GM18873 (cell line): ENCODE data around the gene HTT.

Source experiments
- ATAC-seq: cut with Tn5 transposase; IDR thresholded peaks from one replicate; pipeline ENCODE4 v1.9.1; 2021; ENCODE audit warnings: mild to moderate bottlenecking, moderate library complexity, moderate number of reproducible peaks; ENCODE audit not compliant: unreplicated experiment, low FRiP score

Gene HTT

DNA sequence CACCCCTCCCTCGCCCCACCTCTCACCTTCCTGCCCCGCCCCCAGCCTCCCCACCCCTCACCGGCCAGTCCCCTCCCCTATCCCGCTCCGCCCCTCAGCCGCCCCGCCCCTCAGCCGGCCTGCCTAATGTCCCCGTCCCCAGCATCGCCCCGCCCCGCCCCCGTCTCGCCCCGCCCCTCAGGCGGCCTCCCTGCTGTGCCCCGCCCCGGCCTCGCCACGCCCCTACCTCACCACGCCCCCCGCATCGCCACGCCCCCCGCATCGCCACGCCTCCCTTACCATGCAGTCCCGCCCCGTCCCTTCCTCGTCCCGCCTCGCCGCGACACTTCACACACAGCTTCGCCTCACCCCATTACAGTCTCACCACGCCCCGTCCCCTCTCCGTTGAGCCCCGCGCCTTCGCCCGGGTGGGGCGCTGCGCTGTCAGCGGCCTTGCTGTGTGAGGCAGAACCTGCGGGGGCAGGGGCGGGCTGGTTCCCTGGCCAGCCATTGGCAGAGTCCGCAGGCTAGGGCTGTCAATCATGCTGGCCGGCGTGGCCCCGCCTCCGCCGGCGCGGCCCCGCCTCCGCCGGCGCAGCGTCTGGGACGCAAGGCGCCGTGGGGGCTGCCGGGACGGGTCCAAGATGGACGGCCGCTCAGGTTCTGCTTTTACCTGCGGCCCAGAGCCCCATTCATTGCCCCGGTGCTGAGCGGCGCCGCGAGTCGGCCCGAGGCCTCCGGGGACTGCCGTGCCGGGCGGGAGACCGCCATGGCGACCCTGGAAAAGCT lies at the start of gene HTT, which contains the start of gene HTT-AS:
HTT (plus strand) TSS at position 604 of the 768 bp plus-strand sequence; CDS start at position 749, 145 bp downstream.
HTT-AS (minus strand) TSS at position 461 of the 768 bp plus-strand sequence.
- ATAC-seq, result peak; percentile 56

DNA sequence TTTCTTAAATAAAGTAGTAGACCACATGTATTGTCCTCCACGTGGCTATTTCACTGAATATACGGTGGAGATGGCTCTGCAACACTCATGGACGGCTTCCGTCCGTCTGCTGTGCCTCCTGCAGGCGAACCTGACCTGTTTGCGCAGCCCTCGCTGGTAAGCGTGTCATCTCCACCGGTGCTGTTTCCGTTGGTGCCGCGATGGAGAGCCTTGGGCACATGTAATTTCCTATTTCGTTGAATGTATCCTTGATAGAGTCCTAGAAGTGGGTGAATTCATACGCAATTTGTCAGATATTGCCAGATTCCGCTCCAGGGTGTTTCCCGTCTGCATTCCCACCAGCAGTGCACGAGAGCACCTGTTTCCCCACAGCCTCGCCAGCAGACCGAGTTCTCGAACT lies 48.6 kb upstream of the HTT start:
- no peak for ATAC-seq

DNA sequence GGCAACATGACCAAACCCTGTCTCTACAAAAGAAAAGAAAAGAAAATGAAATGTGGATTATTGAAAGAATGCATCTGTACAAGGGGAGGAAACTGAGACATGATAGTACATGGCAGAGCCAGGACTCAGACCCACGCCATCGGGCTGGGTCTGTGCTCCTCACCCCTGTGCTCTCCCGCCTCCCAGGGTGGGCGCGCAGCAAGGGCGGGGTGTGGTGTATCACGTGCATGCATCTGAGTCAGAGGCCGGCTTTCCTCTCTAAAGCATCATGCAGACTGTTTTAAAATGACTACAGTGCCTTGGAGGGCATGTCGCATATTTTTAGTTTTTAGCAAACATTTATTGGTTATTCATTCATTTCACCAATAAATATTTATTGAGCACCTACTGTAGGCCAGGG lies 47.9 kb upstream of the HTT start:
- ATAC-seq, result no peak

DNA sequence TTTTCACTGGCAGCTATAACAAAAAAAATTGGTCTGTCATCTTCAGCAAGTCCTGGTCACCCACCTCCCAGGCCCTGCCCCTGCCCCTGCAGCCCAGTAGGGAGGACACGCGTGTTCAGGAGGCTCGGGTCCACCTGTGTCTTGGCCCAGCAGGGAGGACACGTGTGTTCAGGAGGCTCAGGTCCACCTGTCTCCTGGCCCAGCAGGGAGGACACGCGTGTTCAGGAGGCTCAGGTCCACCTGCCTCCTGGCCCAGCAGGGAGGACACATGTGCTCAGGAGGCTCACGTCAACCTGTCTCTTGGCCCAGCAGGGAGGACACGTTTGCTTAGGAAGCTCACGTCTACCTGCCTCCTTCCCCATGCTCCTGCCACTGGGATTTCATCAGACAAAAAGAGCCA lies 45.0 kb upstream of the HTT start:
- ATAC-seq, result no peak

DNA sequence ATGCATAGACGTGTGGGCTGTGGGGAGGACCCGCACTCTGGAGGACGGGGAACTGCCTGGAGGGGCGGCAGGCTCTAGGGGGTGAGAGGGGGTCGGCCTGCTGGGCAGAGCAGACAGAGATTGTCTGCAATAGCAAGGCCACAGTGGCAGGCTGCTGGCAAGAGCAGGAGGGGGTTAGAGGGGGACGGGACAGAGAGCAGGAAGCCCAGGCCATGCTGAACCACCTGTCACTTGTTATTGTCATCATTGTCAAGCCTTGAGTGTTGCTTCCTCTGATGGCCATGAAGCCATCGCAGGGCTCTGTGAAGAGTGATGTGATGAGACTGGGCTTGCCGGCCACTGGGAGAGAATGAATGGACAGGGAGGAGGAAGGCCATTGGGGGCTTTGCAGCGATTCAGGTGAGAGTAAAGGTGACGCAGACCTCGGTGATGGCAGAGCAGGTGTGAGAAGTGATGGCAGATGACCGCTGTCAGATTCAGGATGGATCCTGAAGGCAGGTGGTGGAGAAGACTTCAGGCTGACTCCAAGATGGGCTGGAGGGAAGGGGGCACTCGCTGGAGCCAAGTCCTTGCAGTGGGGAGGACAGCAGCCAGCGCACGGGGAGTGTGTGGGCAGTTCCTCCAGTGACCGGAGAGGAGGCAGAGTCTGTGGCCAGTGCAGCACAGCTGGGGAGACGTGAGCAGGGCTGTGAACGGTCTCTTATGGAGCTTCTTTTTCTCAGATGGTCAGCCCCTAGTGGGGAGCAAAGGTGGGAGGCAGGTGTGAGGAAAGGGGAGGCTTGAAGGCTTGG lies 43.7 kb upstream of the HTT start:
- no peak for ATAC-seq

DNA sequence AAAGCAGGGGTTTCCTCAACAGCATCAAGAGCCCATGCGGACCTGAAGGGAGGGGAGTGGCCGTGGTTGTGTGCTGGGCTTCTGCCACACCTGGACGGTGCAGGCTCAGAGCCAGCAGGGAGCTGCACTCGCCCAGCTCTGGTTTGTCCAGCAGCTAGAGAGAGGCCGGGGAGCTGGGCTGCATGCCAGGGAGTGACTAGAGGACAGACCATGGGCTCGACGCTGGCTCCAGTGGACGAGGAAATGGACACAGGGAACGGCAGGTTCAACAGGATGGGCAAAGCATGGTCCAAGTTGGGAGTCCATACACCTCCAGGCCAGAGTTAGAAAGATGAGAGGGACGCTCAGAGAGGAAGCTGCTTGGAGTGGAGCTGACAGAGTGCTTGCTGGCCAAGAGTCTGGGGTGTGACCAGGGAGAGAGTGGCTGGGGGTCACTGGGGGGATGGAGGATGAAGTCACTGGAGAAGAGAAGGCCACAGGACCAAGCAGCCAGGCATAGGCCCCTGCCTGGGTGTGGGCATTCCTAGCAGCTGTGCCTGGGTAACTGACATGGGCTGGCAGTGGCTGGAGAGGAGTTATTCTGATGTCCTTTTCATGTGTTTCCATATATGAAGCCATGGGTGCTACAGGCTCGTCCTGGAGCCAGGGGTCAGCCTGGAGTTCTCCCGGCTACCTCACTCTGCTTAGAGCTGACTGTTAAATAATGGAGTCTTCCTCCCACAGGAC lies 43.0 kb upstream of the HTT start:
- no peak for ATAC-seq

DNA sequence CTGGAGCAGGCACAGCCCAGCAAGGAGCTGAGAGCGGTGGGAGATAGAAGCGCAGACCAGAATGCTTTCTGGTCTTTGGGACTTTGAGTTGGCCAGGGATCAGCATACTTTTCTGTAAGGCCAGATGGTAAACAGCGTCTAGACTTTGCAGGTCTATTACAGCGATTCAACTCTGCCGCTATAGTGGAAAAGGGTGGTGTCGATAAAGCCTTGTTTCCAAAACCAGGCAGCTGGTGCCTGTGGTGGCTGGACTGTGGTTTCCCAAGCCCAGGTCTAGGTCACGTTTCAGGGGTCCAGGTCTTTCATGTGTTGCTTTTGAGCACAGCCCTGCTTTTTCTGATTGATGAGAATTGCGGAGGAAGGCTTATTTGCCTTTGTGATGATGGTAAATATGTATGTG lies 40.2 kb upstream of the HTT start:
- ATAC-seq, result no peak

DNA sequence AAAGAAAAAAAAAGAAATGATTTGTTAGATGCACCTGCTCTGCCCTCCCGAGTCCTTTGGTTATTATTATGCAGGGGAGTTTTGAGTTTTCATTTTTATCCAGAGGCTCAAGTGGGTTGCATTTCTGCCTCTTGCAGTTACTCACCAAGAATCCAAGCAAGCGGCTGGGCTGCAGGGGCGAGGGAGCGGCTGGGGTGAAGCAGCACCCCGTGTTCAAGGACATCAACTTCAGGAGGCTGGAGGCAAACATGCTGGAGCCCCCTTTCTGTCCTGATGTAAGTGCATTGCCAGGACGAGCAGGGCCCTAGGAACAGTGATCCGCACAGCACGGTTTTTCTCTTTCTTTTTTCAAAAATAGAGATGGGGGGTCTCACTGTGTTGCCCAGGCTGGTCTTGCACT lies 39.2 kb upstream of the HTT start:
- no peak for ATAC-seq

DNA sequence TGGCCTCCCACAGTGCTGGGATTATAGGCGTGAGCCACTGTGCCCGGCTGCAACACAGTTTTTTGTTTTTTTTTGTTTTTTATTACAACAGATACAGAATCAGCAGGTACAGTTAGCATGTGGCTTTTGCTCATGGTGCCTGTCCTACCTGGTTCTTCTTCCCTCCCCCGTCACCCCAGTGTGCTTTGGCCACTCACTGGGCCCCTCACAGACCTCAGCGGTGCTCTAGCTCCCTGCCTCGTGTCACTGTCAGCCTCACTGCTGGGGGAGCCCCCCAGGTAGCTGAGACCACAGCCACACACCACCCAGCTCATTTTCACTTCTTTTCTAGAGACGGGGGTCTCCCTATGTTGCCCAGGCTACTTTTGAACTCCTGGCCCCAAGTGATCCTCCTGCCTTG lies 38.8 kb upstream of the HTT start:
- no peak for ATAC-seq

DNA sequence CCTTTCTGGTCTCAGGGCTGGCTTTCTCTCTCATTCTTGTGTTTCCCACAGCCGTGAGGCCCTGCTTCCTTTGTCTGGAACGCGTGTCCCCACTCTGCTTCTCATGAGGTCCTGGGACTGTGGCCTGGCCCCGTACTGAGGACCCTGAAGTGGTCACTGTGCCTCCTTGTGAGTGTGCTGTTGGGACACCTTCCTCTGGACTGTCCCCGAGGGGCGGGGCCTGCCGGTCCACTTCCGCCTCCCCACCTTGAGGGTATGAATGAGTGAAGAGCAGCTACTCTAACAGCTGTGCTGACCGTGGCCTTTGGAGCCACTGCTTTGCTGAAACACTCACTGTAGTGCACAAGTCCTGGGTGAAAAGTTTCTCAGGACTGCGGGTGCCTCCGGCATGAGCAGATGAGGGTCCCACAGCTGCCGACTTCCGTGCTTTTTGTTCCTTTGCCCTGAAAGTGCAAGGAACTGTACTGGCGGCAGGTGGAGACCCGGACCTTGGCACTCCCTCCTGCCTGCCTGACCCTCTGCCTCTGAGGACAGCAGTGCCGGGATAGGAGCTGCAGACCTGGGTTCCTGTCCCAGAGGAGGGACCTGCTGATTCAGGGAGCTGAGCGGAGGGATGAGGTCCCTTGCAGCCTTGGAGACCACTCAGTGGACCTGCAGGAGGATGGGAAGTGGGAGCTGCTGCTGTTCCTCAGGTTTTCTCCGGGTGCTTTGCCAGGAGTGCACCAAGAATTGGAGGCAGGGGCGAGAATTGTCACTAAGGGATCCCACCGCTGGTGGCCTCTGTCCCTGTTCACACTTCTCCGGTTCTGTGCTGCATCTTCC lies 38.1 kb upstream of the HTT start:
- no peak for ATAC-seq

DNA sequence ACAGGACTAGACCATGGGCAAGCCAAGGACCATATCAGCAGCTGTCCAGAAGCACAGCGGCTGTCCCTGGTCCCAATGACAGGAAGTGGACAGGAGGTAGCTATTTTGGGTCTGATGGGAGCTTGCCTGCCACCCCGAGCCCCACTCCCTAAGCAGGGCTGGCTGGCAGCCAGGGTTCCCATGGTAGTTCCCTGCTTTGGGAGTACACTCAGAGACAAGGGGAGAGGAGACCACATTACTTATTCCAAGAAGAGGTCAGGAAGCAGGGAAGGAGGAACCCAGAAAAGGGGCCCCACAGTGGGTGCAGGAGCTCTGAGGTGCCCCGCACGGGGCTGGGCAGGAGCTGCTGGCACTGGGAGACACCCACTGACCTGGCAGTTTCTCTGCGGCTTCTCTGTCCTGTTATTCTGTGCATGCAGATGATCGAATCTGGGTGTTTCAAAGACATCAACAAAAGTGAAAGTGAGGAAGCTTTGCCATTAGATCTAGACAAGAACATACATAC lies 36.5 kb upstream of the HTT start:
- ATAC-seq, result no peak

DNA sequence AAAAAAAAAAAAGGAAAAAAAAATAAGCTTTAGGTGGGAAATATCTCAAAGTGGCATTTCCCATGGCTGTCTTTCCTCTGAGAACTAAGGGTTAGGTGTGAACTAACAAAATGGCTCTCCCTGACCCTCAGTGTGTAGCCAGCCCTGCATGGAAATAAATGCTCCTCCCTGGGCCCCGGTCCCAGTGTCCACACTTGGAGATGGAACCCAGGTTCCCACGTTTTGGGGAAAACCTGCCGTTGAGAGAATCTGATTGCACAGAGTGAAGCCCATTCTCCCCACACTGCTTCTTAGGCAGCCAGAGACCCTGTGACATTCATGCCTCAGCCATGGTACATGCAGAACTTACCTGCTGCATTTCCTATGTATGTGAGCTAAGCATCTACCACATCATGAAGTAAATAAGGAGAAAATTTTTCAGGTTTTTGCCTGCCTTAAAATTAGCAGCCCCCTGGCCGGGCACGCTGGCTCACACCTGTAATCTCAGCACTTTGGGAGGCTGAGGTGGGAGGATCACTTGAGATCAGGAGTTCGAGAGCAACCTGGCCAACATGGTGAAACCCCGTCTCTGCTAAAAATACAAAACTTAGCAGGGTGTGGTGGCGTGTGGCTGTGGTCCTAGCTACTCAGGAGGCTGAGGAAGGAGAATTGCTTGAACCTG lies 34.6 kb upstream of the HTT start:
- no peak for ATAC-seq

DNA sequence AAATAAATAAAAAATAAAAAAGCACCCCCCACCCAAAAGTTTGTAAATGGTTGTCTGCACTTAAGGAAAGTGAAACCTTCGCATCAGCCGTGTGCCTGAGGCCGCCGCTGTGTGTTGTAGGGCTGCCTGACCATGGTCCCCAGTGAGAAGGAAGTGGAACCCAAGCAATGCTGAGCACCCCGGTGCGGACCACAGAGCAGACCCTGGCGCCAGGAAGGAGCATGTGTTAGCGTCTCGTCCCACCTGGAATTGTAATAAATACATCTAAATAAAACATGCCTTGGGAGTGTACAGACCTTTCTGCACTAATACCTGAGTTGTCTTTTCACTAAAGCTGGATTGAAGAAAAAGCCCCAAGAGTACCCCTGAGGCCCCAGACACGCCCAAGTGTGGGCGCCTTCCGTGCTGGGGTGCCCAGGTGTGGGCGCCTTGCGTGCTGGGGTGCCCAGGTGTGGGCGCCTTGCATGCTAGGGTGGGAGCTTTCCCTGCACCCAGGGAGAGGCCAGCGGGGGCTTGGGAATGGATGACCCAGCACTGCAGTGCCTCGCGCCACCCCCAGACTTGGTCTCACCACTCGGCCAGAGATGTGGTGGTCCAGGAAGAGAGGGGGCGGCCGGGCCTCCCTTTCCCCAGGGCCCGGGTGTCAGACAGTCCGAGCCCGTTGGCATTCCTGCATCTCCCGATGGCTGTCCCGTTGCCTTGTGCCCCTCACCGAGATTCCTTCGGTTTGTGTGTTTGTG lies 33.9 kb upstream of the HTT start:
- no peak for ATAC-seq

DNA sequence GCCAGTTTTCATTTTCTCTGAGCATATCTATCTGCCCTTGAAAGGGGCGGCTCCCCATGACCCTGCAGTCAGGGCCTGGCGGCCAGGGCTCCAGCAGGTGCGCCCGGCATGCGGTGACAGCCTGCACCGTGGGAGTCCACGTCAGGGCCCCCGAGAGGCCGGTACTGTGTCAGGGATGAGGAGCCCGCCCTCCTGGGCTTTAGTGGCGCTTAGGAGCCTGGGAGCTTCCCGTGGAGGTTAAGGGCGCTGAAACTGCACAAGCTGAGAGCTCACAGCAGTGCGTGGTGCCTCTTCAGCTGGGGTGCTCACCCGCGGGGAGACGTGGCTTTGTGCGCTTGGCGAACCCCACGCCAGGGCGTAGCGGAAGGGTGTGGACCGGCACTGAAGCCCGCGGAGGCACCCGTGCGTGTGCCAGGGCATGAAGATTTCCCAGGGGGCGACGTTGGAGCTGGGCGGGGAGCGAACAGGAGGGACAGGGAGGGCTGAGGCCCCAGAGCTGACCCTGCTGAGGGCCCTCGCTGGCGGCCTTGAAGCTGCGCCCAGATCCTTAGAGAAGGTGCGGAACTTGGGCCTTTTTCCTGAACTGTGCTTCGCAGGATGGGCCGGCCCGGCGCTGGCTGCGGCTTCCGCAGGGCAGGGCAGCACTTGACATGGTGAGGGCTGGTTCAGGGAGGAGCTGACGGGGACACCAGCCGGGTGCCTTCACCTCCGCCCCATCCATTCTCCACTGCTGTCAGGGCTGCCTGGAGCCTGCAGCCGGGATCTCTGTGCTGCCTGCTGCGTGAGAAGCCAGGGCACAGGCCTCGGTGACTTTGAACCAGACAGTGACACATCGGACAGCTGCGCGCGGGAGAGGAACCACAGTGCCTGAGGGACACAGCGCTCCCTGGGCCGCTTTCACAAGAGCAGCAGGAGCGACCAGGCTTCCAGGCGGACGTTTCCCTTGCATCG lies 33.0 kb upstream of the HTT start:
- ATAC-seq, result no peak

DNA sequence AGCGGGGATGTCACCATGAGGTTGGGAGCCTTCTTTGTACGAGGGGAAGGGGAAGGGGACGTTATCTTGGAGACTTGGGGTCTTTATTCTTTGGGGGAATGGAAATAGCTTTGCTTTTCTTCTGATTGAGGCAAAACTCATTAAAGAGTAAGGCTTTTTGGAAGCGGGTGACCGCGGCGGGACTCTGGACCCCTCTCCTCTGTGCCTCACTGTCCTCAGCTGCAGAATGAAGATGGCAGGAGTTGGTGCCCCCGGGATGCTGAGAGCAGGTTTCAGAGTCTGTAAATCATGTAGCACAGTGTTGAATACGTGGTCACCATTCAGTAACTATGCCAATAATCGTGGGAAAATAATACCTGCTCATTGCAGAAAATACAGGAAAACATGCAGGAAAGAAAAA lies 32.3 kb upstream of the HTT start:
- no peak for ATAC-seq

DNA sequence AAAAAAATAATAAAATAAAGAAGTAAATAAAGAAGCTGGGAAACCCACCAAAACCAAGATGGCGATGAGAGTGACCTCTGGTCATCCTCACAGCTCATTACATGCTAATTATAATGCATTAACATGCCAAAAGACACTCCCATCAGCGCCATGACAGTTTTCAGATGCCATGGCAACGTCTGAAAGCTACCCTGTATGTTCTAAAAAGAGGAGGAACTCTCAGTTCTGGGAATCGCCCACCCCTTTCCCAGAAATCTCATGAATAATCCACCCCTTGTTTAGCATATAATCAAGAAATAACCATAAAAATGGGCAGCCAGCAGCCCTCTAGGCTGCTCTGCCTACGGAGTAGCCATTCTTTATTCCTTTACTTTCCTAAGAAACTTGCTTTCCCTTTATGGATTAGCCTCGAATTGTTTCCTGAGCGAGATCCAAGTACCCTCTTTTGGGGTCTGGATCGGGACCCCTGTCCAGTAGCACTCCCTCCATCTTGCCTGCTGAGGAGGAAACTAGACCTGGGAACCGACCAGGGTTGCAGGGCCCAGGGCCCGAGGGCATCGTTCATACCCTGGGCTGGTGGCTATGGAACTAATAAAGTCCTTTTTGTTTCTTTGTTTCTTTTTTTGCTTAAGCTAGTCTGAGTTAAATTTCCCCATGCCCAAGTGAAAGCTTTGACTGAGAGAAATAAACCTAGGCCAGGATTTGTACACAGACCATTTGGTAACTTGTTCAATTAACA lies 31.0 kb upstream of the HTT start:
- ATAC-seq, result no peak
